GM13977 (cell line): ENCODE data around the gene PHPT1.

ENCODE experiments used
- DNase-seq: peaks from one replicate; pipeline ENCODE4 v3.0.0; 2012; ENCODE audit warnings: low spot score
- CTCF ChIP-seq: IDR thresholded peaks from 2 replicates; pipeline ENCODE4 v1.5.1; 2012; ENCODE audit warnings: mild to moderate bottlenecking, control low read depth; ENCODE audit not compliant: insufficient read depth; ENCODE audit errors: extremely low read depth, missing control alignments
- in situ Hi-C: fragments of 300-500 bp; cut with MboI; formaldehyde crosslinking; loops from one replicate; pipeline ENCODE4 v1.12.0; 2022; ENCODE audit warnings: low sequenced_read_pairs, low pct_unique_long_range_greater_than_20kb, mixed read lengths, inconsistent platforms; ENCODE audit not compliant: unreplicated experiment

Gene PHPT1

GRCh38 chr9:136845465-136846260 lies 3.5 kb upstream of the PHPT1 start:
- no peak for TF ChIP-seq CTCF
- no peak for DNase-seq
- in situ Hi-C loops, result no loop called here

- TF ChIP-seq CTCF, result no peak
- in situ Hi-C loops, result no loop called here
- DNase-seq, result no peak
Observed at GRCh38 chr9:136846376-136847087, 2.7 kb upstream of the PHPT1 start.

- no peak for TF ChIP-seq CTCF
- DNase-seq, result peak; percentile 68
- in situ Hi-C loops, result no loop called here
Observed at GRCh38 chr9:136847088-136847825, 2.0 kb upstream of the PHPT1 start.

GRCh38 chr9:136847826-136848392 lies 1.3 kb upstream of the PHPT1 start:
- DNase-seq, result peak; percentile 84
- in situ Hi-C loops, result no loop called here
- TF ChIP-seq CTCF, result no peak

- peak; percentile 83 for DNase-seq
- TF ChIP-seq CTCF, result no peak
- in situ Hi-C loops, result no loop called here
Observed at GRCh38 chr9:136848393-136849037, 694 bp upstream of the PHPT1 start.
